ENCODE measurements around the gene HMGN2. TPM values are rescaled to one million over a fixed set of nuclear protein-coding genes. Genes with fewer than 3 reads are reported as not detected.

The HMGN2 gene
- total RNA-seq, 1 experiment from 2014 or later: 414 TPM

DNA sequence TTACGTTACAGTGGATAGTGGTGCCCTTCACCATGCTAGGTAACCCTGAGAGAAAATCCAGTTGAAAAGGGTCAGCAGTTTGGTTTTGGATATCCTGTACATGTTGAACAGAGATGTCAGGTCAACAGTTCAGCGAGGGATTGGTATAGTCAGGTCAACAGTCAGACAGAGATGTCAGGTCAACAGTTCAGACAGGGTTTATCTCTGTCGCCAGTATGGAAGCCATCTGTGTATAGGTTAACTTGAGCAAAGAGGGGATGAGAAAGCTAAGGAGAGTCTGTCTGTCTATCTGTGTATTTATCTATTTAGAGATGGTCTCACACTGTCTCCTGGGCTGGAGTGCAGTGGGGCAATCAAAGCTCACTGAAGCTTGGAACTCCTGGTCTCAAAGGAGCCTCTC is 22.4 kb upstream of the HMGN2 start (continued):
- TF ChIP-seq ZBTB21 (CRISPR knock-in tag; IDR thresholded peaks at IDR 0.05; ENCODE audit: borderline replicate concordance) (no peak), HMGA2 (CRISPR knock-in tag; IDR thresholded peaks at IDR 0.05) (no peak), CREM (CRISPR knock-in tag; IDR thresholded peaks at IDR 0.05) (no peak)
- TF ChIP-seq, protein P1, sequence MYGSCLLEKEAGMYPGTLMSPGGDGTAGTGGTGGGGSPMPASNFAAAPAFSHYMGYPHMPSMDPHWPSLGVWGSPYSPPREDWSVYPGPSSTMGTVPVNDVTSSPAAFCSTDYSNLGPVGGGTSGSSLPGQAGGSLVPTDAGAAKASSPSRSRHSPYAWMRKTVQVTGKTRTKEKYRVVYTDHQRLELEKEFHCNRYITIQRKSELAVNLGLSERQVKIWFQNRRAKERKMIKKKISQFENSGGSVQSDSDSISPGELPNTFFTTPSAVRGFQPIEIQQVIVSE (CRISPR knock-in tag; IDR thresholded peaks at IDR 0.05; ENCODE audit: borderline replicate concordance): no peak

DNA sequence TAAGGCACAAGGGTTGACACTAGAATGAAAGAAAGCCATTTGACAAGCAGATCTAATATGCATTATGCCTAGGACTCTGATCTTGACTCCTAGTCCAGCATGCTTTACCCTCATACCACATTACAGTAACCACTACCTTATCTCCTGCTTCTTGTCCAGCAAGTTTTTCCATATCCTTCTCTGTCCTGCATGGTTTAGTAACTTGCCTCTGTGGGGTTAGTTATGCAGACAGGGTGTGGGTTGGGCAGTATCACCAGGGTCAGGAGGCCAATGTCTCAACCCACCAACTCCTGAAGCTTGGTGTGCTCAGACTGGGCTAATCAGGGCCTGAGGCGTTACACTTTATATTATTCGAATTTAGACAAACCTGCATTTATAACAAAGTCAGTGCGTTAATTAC is 21.3 kb upstream of the HMGN2 start:
- Mint-ChIP-seq H3K4me1 (peaks cover 5% of the 10 kb centered on the region), H3K9me3 (no peaks in the 10 kb centered on the region), H3K4me3 (no peak overlapping the region), H3K27ac (no peak overlapping the region), H3K27me3 (ENCODE audit: low read depth) (no peaks in the 10 kb centered on the region), H3K36me3 (peaks cover 44% of the 10 kb centered on the region)
- ATAC-seq (no peak), DNase-seq (ENCODE audit: low spot score) (no peak)
- POLR2A ChIA-PET: no interaction called here
- TF ChIP-seq MYBL2 (CRISPR knock-in tag; IDR thresholded peaks at IDR 0.05): no peak
- TF ChIP-seq, protein P2, sequence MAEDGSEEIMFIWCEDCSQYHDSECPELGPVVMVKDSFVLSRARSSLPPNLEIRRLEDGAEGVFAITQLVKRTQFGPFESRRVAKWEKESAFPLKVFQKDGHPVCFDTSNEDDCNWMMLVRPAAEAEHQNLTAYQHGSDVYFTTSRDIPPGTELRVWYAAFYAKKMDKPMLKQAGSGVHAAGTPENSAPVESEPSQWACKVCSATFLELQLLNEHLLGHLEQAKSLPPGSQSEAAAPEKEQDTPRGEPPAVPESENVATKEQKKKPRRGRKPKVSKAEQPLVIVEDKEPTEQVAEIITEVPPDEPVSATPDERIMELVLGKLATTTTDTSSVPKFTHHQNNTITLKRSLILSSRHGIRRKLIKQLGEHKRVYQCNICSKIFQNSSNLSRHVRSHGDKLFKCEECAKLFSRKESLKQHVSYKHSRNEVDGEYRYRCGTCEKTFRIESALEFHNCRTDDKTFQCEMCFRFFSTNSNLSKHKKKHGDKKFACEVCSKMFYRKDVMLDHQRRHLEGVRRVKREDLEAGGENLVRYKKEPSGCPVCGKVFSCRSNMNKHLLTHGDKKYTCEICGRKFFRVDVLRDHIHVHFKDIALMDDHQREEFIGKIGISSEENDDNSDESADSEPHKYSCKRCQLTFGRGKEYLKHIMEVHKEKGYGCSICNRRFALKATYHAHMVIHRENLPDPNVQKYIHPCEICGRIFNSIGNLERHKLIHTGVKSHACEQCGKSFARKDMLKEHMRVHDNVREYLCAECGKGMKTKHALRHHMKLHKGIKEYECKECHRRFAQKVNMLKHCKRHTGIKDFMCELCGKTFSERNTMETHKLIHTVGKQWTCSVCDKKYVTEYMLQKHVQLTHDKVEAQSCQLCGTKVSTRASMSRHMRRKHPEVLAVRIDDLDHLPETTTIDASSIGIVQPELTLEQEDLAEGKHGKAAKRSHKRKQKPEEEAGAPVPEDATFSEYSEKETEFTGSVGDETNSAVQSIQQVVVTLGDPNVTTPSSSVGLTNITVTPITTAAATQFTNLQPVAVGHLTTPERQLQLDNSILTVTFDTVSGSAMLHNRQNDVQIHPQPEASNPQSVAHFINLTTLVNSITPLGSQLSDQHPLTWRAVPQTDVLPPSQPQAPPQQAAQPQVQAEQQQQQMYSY (CRISPR knock-in tag; IDR thresholded peaks at IDR 0.05): no peak
- TF ChIP-seq, protein P3, sequence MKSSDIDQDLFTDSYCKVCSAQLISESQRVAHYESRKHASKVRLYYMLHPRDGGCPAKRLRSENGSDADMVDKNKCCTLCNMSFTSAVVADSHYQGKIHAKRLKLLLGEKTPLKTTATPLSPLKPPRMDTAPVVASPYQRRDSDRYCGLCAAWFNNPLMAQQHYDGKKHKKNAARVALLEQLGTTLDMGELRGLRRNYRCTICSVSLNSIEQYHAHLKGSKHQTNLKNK (CRISPR knock-in tag; IDR thresholded peaks at IDR 0.05): no peak
- TF ChIP-seq GTF2I (CRISPR knock-in tag; conservative IDR thresholded peaks at IDR 0.05): no peak
- TF ChIP-seq TEAD4 (CRISPR knock-in tag; IDR thresholded peaks at IDR 0.05): no peak
- TF ChIP-seq, protein P4, sequence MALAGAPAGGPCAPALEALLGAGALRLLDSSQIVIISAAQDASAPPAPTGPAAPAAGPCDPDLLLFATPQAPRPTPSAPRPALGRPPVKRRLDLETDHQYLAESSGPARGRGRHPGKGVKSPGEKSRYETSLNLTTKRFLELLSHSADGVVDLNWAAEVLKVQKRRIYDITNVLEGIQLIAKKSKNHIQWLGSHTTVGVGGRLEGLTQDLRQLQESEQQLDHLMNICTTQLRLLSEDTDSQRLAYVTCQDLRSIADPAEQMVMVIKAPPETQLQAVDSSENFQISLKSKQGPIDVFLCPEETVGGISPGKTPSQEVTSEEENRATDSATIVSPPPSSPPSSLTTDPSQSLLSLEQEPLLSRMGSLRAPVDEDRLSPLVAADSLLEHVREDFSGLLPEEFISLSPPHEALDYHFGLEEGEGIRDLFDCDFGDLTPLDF (CRISPR knock-in tag; IDR thresholded peaks at IDR 0.05): no peak
- TF ChIP-seq HMGA2 (CRISPR knock-in tag; IDR thresholded peaks at IDR 0.05): no peak
- TF ChIP-seq, protein P5, sequence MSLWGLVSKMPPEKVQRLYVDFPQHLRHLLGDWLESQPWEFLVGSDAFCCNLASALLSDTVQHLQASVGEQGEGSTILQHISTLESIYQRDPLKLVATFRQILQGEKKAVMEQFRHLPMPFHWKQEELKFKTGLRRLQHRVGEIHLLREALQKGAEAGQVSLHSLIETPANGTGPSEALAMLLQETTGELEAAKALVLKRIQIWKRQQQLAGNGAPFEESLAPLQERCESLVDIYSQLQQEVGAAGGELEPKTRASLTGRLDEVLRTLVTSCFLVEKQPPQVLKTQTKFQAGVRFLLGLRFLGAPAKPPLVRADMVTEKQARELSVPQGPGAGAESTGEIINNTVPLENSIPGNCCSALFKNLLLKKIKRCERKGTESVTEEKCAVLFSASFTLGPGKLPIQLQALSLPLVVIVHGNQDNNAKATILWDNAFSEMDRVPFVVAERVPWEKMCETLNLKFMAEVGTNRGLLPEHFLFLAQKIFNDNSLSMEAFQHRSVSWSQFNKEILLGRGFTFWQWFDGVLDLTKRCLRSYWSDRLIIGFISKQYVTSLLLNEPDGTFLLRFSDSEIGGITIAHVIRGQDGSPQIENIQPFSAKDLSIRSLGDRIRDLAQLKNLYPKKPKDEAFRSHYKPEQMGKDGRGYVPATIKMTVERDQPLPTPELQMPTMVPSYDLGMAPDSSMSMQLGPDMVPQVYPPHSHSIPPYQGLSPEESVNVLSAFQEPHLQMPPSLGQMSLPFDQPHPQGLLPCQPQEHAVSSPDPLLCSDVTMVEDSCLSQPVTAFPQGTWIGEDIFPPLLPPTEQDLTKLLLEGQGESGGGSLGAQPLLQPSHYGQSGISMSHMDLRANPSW (CRISPR knock-in tag; conservative IDR thresholded peaks at IDR 0.05; ENCODE audit: low read depth): no peak
- TF ChIP-seq, protein P6, sequence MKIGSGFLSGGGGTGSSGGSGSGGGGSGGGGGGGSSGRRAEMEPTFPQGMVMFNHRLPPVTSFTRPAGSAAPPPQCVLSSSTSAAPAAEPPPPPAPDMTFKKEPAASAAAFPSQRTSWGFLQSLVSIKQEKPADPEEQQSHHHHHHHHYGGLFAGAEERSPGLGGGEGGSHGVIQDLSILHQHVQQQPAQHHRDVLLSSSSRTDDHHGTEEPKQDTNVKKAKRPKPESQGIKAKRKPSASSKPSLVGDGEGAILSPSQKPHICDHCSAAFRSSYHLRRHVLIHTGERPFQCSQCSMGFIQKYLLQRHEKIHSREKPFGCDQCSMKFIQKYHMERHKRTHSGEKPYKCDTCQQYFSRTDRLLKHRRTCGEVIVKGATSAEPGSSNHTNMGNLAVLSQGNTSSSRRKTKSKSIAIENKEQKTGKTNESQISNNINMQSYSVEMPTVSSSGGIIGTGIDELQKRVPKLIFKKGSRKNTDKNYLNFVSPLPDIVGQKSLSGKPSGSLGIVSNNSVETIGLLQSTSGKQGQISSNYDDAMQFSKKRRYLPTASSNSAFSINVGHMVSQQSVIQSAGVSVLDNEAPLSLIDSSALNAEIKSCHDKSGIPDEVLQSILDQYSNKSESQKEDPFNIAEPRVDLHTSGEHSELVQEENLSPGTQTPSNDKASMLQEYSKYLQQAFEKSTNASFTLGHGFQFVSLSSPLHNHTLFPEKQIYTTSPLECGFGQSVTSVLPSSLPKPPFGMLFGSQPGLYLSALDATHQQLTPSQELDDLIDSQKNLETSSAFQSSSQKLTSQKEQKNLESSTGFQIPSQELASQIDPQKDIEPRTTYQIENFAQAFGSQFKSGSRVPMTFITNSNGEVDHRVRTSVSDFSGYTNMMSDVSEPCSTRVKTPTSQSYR (CRISPR knock-in tag; IDR thresholded peaks at IDR 0.05): no peak
- no peak for TF ChIP-seq PRRX2 (CRISPR knock-in tag; IDR thresholded peaks at IDR 0.05)
- TF ChIP-seq ETV6 (CRISPR knock-in tag; IDR thresholded peaks at IDR 0.05): no peak
- TF ChIP-seq, protein P7, sequence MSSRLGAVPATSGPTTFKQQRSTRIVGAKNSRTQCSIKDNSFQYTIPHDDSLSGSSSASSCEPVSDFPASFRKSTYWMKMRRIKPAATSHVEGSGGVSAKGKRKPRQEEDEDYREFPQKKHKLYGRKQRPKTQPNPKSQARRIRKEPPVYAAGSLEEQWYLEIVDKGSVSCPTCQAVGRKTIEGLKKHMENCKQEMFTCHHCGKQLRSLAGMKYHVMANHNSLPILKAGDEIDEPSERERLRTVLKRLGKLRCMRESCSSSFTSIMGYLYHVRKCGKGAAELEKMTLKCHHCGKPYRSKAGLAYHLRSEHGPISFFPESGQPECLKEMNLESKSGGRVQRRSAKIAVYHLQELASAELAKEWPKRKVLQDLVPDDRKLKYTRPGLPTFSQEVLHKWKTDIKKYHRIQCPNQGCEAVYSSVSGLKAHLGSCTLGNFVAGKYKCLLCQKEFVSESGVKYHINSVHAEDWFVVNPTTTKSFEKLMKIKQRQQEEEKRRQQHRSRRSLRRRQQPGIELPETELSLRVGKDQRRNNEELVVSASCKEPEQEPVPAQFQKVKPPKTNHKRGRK (CRISPR knock-in tag; IDR thresholded peaks at IDR 0.05; ENCODE audit: borderline replicate concordance): no peak
- TF ChIP-seq, protein P8, sequence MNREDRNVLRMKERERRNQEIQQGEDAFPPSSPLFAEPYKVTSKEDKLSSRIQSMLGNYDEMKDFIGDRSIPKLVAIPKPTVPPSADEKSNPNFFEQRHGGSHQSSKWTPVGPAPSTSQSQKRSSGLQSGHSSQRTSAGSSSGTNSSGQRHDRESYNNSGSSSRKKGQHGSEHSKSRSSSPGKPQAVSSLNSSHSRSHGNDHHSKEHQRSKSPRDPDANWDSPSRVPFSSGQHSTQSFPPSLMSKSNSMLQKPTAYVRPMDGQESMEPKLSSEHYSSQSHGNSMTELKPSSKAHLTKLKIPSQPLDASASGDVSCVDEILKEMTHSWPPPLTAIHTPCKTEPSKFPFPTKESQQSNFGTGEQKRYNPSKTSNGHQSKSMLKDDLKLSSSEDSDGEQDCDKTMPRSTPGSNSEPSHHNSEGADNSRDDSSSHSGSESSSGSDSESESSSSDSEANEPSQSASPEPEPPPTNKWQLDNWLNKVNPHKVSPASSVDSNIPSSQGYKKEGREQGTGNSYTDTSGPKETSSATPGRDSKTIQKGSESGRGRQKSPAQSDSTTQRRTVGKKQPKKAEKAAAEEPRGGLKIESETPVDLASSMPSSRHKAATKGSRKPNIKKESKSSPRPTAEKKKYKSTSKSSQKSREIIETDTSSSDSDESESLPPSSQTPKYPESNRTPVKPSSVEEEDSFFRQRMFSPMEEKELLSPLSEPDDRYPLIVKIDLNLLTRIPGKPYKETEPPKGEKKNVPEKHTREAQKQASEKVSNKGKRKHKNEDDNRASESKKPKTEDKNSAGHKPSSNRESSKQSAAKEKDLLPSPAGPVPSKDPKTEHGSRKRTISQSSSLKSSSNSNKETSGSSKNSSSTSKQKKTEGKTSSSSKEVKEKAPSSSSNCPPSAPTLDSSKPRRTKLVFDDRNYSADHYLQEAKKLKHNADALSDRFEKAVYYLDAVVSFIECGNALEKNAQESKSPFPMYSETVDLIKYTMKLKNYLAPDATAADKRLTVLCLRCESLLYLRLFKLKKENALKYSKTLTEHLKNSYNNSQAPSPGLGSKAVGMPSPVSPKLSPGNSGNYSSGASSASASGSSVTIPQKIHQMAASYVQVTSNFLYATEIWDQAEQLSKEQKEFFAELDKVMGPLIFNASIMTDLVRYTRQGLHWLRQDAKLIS (CRISPR knock-in tag; IDR thresholded peaks at IDR 0.05; ENCODE audit: borderline replicate concordance): no peak
- TF ChIP-seq, protein P9, sequence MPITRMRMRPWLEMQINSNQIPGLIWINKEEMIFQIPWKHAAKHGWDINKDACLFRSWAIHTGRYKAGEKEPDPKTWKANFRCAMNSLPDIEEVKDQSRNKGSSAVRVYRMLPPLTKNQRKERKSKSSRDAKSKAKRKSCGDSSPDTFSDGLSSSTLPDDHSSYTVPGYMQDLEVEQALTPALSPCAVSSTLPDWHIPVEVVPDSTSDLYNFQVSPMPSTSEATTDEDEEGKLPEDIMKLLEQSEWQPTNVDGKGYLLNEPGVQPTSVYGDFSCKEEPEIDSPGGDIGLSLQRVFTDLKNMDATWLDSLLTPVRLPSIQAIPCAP (CRISPR knock-in tag; IDR thresholded peaks at IDR 0.05): no peak
- no peak for TF ChIP-seq ELF4 (CRISPR knock-in tag; IDR thresholded peaks at IDR 0.05; ENCODE audit: low read depth)
- CTCF ChIA-PET: no interaction called here

All from WTC11 (cell line).